GM19455 (cell line): ENCODE measurements around the gene RDX.
A peak's percentile ranks its signal among the peaks of the same experiment; 100 is the strongest.
"Not testable (repeated sequence)": the region's sequence is repeated elsewhere in the genome, so short reads cannot be mapped to it uniquely, and the experiment has no call there.

Source experiments
- ATAC-seq: cut with Tn5 transposase; IDR thresholded peaks from one replicate; pipeline ENCODE4 v1.9.1; 2021; ENCODE audit not compliant: unreplicated experiment

The RDX gene

GRCh38 chr11:110208678-110209312 lies 87.6 kb downstream of the RDX start:
- ATAC-seq = not testable (repeated sequence)

DNA sequence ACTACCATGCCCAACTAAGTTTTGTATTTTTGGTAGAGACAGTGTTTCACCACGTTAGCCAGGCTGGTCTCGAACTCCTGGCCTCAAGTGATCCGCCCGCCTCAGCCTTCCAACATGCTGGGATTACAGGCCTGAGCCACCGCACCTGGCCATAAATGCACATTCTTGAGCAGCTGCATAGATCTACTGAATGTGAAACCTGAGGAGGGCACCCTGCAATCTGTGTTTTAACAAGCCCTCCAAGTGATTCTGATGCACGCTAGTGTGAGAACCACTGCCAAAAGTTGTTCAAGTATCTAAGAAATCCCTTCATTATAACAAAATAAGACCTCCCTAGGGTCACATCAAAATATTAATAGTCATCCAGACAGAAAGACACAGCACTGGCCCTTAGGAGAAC lies 89.3 kb downstream of the RDX start:
- no peak for ATAC-seq

- no peak for ATAC-seq
Measured at GRCh38 chr11:110200836-110201235, 95.6 kb downstream of the RDX start.

- no peak for ATAC-seq
Measured at GRCh38 chr11:110200241-110200640, 96.2 kb downstream of the RDX start.

DNA sequence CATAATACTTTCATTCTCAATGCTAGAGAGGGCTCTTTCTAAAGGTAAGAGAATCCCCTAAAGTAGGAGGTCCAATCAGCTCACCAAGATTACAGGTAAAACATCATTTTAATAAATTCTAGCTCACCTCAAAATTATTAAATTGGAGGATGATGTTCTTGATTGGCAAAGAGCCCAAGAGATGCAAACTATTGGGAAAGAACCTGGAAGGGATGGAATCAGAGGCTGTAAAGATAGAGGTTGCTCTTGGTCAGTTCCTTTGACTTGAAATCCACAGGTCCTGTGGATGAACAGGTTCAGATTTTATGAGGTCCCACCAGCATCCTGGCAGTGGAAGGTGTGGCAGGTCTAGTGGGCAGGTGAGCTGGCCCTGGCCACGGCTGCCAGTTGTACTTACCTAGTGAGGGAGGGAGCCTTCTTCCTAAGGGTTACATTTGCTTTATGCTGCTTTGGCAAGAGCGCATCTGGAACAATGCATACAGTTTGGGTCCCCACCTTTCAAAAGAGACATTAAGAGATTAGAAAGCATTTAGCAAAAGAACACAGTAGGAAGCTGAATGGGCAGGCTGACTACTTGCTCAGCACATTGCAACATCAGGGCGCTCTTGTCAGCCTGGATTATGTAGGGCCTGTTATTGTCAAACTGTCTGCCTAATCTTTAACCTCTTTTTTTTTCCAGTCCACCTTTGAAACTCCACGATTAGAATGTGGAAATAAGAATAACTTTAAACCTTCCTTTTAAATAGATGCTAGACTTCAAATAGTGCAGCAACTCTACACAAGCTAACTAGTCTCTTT lies 97.0 kb downstream of the RDX start:
- ATAC-seq = no peak

- no peak for ATAC-seq
Measured at GRCh38 chr11:110198031-110198729, 98.2 kb downstream of the RDX start.

DNA sequence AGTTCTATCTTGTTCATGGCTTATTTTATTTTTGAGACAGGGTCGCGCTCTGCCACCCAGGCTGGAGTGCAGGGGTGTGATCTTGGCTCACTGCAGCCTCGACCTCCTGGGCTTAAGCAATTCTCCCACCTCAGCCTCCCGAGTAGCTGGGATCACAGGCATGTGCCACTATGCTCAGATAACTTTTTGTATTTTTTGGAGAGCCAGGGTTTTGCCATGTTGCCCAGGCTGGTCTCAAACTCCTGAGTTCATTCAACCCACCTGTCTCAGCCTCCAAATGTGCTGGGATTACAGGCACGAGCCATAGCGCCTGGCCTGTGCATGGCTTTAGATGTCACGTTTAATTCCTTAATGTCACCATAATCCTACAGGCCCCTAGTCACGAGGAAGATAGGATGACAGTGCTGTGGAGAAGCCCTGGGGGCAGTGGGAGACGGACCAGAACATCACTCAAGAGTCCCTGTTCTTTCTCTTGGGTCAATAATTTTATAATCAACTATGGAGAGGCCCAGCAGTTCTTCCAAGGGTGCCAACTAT lies 99.5 kb downstream of the RDX start:
- no peak for ATAC-seq

DNA sequence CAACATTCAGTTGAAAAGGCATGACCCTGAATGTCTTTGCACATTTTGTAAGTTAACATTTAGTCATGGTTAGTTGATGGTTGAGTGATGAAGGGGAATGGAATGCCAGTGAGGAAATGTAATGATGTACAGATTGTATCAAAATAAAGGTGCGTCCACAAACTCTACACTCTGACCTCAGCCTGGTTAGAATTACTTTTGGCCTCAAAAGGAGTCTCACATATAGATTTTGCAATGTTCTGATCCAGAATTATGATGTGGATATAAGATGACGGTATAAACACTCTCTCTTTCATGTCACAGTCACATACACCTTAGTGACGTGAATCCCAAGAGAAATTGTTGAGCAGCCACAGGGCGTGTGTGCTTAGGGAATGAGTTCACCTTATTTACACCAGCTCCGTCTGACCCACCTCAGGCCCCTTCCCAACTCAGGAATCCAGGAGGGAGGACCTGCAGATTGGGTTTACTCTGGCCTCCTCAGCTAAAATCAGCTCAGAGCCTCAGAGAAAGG lies 100.1 kb downstream of the RDX start:
- no peak for ATAC-seq

GRCh38 chr11:110194211-110194766 lies 102.1 kb downstream of the RDX start:
- ATAC-seq = not testable (repeated sequence)

DNA sequence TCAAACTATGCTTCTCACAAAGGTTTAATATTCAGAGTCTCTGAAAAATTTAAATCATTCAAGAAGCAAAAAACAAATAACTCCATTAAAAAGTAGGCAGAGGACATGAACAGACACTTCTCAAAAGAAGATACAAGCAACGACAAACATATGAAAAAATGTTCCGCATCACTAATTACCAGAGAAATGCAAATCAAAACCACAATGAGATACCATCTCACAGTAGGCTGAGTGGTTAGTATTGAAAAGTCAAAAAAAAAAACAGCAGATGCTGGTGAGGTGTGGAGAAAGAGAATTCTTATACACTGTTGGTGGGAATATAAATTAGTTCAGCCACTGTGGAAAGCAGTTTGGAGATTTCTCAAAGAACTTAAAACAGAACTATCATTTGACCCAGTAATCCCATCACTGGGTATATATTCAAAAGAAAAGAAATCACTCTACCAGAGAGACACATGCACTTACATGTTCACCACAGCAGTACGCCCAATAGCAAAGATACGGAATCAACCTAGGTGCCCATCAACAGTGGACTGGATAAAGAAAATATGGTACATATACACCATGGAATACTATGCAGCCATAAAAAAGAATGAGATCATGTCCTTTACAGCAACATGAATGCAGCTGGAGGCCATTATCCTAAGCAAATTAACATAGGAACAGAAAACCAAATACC lies 103.7 kb downstream of the RDX start:
- ATAC-seq = peak; percentile 86

GRCh38 chr11:110190885-110191284 lies 105.5 kb downstream of the RDX start:
- ATAC-seq = no peak

DNA sequence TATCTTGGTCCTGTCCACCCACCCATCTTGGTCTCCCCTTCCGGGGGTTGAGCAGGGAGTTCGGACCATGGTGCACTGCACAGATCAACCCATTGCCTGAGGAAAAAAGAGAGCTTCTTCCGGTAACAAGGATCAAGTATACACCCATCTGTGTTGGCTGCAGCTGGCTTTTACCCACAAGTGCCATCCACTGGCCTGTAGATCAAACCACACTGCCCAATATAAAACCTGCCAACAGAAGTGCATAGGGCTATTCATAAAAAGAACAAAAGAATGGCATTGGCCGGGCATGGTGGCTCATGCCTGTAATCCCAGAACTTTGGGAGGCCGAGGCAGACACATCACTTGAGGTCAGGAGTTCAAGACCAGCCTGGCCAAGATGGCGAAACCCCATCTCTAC lies 108.7 kb downstream of the RDX start:
- ATAC-seq = no peak

- no peak for ATAC-seq
Measured at GRCh38 chr11:110186867-110187266, 109.5 kb downstream of the RDX start.

DNA sequence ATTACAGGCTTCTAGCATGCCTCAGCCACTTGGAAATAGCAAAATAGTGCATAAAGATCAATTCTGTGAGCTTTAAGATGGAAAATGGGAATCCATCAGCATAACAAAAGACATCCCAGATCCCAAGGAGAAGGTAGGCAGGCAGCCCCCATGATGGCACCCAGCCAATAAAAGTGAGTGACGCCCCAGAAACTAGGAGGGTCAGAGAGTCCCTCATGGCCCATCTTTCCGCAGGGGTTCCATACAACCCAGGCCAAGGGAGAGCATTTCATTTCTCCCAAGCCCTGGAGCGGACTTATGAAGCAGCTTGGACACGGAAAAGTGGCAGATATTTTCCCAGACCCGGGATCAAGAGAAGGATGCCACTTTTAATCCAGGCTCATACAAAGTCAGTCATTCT lies 110.0 kb downstream of the RDX start:
- ATAC-seq = no peak

DNA sequence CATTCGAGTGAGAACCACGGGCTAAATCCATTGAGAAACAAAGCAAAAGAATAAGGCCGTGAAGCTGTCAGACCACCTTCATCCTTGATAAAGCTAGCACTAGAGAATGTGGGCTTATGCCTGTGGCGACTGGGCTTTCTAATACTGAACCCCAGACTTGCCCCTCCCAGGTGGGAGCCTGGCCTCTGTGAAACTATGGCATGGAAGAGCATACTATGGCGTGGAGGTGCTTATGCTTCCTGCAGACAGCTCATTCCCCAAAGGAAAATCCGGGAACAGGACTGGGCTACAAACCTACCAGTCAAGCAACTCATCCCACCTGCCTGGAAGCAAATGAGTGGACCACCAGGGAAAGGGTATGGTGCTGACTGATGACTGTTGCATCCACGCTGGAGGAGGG lies 110.8 kb downstream of the RDX start:
- ATAC-seq = no peak

DNA sequence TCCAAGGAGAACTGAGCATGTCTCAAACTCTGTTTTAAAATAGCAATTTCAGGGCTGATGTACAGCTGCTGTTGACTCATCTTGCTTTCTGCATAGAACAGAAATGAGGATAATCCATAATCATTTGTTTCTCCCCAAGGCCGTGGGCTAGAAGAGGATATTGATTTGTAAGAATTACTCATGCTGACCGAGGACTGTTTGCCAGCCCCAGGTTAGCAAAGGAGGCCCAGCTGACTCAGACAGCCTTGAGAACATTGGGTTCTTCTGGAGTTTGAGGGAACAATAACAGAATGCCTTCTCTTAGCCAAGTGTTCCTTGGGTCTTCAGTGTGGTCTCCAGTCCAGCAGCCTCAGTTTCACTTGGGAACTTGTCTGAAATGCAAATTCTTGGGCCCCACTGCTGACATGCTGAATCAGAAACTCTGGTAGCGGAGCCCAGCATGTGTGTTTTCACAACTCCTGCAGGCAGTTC lies 111.3 kb downstream of the RDX start:
- no peak for ATAC-seq

- ATAC-seq = no peak
Measured at GRCh38 chr11:110184456-110184855, 112.0 kb downstream of the RDX start.

- no peak for ATAC-seq
Measured at GRCh38 chr11:110182886-110183285, 113.5 kb downstream of the RDX start.

DNA sequence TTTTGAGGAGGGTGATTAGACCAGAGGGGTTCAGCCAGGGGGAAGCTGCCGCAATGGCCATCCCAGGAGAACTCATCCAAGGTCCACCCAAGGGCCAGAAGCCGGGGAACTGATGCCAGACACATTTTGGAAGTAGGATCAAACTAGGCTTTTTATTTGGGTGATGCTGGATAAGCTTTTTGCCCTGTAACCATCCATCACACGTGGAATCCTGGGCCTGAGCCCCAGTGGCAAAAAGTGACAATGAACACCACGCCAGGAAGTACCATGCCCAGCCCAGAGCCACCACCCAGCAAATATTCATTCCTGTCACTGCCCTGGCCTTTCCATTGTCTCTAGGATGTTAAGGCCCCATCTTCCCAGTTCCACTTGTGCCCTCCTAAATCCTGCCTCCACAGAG lies 117.3 kb downstream of the RDX start:
- no peak for ATAC-seq

DNA sequence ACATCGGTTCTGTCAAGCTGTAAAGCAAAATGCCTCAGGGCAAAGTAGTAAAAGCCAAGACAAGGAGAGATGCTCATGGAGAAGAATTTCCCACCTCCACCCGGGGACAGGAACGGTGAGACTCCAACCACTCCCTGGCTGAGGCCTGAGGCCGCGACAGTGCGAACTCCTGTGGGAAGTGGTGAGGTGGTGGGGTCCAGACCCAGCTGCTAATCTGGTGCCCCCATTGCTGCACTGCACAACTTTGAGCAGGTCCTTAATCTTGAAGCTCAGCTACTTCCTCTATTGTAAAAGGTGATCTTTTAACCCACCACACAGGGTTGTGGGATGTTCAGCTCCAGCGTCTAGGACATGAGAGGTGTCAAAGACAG lies 119.3 kb downstream of the RDX start:
- ATAC-seq = no peak
